ENCODE results near the gene ACTR8.

Gene ACTR8

GRCh38 chr3:53862241-53862640 lies 19.7 kb downstream of the ACTR8 start:
- H3K4me1 ChIP-seq (ENCODE audit: insufficient read depth, low read length) = no peaks in the 10 kb centered on the region
- H3K9me3 ChIP-seq (ENCODE audit: insufficient read depth, low read length, severe bottlenecking) = no peaks in the 10 kb centered on the region
- H3K36me3 ChIP-seq (ENCODE audit: insufficient read depth, low read length) = peaks cover 15% of the 10 kb centered on the region
- 0 out of 2 replicates have a peak, but pooled peaks cover 3% of the 10 kb centered on the region for H4K20me1 ChIP-seq (ENCODE audit: insufficient read depth, low read length)
- no peak overlapping the region for H3K4me3 ChIP-seq (ENCODE audit: low read depth in 1 of 2, low read length in 2 of 2)
- no peaks in the 10 kb centered on the region for H3K79me2 ChIP-seq (ENCODE audit: insufficient read depth, low read length)
- DNase-seq (no peak), ATAC-seq (ENCODE audit: insufficient read depth, low read depth) (no peak)
- TF ChIP-seq CTCF (IDR thresholded peaks at IDR 0.05; ENCODE audit: borderline replicate concordance, extremely low read depth, low read length, poor library complexity, severe bottlenecking) = no peak
- no peak for TF ChIP-seq EZH2 (IDR thresholded peaks at IDR 0.05; ENCODE audit: borderline replicate concordance, low read depth, low read length, severe bottlenecking)
- H2AFZ ChIP-seq (ENCODE audit: low read depth, low read length) = no peak overlapping the region
- H3K27ac ChIP-seq (ENCODE audit: low read length) = no peak overlapping the region
- H3K9ac ChIP-seq (ENCODE audit: low read depth, low read length) = no peak overlapping the region
- no peaks in the 10 kb centered on the region for H3K27me3 ChIP-seq (ENCODE audit: insufficient read depth, low read length, poor library complexity)
- no peak overlapping the region for H3K4me2 ChIP-seq (ENCODE audit: insufficient read depth, low read length)

GRCh38 chr3:53860196-53860595 lies 21.8 kb downstream of the ACTR8 start:
- no peaks in the 10 kb centered on the region for H3K27me3 ChIP-seq (ENCODE audit: insufficient read depth, low read length, poor library complexity)
- H2AFZ ChIP-seq (ENCODE audit: low read depth, low read length) = no peak overlapping the region
- H3K9ac ChIP-seq (ENCODE audit: low read depth, low read length) = no peak overlapping the region
- H3K36me3 ChIP-seq (ENCODE audit: insufficient read depth, low read length) = peaks cover 9% of the 10 kb centered on the region
- H4K20me1 ChIP-seq (ENCODE audit: insufficient read depth, low read length) = 0 out of 2 replicates have a peak, but pooled peaks cover 3% of the 10 kb centered on the region
- no peaks in the 10 kb centered on the region for H3K79me2 ChIP-seq (ENCODE audit: insufficient read depth, low read length)
- DNase-seq (no peak), ATAC-seq (ENCODE audit: insufficient read depth, low read depth) (no peak)
- no peak overlapping the region for H3K4me2 ChIP-seq (ENCODE audit: insufficient read depth, low read length)
- no peak overlapping the region for H3K4me3 ChIP-seq (ENCODE audit: low read depth in 1 of 2, low read length in 2 of 2)
- TF ChIP-seq EZH2 (IDR thresholded peaks at IDR 0.05; ENCODE audit: borderline replicate concordance, low read depth, low read length, severe bottlenecking) = no peak
- no peak for TF ChIP-seq CTCF (IDR thresholded peaks at IDR 0.05; ENCODE audit: borderline replicate concordance, extremely low read depth, low read length, poor library complexity, severe bottlenecking)
- H3K27ac ChIP-seq (ENCODE audit: low read length) = no peak overlapping the region
- no peaks in the 10 kb centered on the region for H3K9me3 ChIP-seq (ENCODE audit: insufficient read depth, low read length, severe bottlenecking)
- no peaks in the 10 kb centered on the region for H3K4me1 ChIP-seq (ENCODE audit: insufficient read depth, low read length)

GRCh38 chr3:53859178-53859577 lies 22.8 kb downstream of the ACTR8 start:
- Histone ChIP-seq H3K27me3 (ENCODE audit: insufficient read depth, low read length, poor library complexity) (no peaks in the 10 kb centered on the region), H3K79me2 (ENCODE audit: insufficient read depth, low read length) (no peaks in the 10 kb centered on the region), H3K27ac (ENCODE audit: low read length) (no peak overlapping the region), H3K4me3 (ENCODE audit: low read depth in 1 of 2, low read length in 2 of 2) (no peak overlapping the region), H3K36me3 (ENCODE audit: insufficient read depth, low read length) (no peaks in the 10 kb centered on the region), H3K9me3 (ENCODE audit: insufficient read depth, low read length, severe bottlenecking) (no peaks in the 10 kb centered on the region), H3K4me1 (ENCODE audit: insufficient read depth, low read length) (no peaks in the 10 kb centered on the region), H3K9ac (ENCODE audit: low read depth, low read length) (no peak overlapping the region), H2AFZ (ENCODE audit: low read depth, low read length) (no peak overlapping the region), H4K20me1 (ENCODE audit: insufficient read depth, low read length) (no peaks in the 10 kb centered on the region), H3K4me2 (ENCODE audit: insufficient read depth, low read length) (no peak overlapping the region)
- no peak for ATAC-seq (ENCODE audit: insufficient read depth, low read depth)
- TF ChIP-seq CTCF (IDR thresholded peaks at IDR 0.05; ENCODE audit: borderline replicate concordance, extremely low read depth, low read length, poor library complexity, severe bottlenecking) (no peak), EZH2 (IDR thresholded peaks at IDR 0.05; ENCODE audit: borderline replicate concordance, low read depth, low read length, severe bottlenecking) (no peak)
- no peak for DNase-seq

Measured in DND-41 (cell line).